ENCODE data around the gene PRIMPOL.
"Not testable (repeated sequence)": the region's sequence is repeated elsewhere in the genome, so short reads cannot be mapped to it uniquely, and the experiment has no call there.

PRIMPOL gene, protein sequence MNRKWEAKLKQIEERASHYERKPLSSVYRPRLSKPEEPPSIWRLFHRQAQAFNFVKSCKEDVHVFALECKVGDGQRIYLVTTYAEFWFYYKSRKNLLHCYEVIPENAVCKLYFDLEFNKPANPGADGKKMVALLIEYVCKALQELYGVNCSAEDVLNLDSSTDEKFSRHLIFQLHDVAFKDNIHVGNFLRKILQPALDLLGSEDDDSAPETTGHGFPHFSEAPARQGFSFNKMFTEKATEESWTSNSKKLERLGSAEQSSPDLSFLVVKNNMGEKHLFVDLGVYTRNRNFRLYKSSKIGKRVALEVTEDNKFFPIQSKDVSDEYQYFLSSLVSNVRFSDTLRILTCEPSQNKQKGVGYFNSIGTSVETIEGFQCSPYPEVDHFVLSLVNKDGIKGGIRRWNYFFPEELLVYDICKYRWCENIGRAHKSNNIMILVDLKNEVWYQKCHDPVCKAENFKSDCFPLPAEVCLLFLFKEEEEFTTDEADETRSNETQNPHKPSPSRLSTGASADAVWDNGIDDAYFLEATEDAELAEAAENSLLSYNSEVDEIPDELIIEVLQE

DNA sequence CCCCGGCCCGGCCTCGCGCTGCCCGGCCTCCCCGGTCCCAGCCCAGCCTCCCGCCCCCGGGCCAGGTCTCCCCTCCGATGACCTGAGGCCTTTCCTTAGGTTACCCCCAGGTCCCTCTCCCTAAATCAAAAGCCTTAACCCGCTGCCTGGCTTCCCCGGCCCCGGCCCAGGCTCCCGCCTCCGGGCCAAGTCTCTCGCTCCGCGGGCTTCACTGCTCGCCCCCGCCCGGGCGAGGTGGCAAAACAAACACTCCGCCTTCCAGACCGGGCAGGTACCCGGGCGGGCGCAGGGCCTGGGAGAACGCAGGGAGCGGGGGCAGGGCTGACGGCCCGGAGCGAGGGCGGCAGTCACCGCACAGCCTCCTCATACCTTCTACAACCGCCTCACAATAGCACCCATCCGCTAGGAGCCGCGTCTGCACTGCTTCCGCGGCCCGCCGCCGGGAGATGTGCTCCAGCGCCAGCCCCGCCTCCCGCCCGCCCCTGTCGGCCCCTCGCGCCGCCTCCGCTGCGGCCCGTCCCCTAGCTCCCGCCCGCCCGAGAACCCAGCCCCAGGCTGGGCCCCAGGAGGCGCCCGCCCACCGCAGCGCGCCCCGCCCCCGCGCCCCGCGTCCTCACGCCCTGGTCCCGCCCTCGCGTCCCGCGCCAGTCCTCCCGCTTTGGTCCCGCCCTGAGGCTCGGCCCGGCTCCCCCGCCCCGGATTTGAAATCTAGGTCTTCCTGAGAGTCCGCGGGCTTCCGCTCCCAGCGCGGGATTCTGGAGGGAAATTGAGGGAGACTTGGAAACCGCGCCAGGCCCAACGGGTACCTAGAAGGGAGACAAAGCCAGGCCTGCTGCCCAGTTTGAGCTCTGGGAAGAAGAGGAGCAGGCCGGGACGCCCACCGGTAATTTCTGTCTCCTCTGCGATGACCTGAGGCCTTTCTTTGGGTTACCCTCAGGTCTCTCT, at the start of gene PRIMPOL, which contains the start of gene CASP3:
TSS of gene PRIMPOL (plus strand) at position 713 of the 945 bp plus-strand sequence. CDS start 7,403 bp downstream, outside the sequence.
TSS of gene CASP3 (minus strand) at position 422 of the 945 bp plus-strand sequence. CDS start 10,994 bp downstream, outside the sequence.
- DNase-seq (ENCODE audit: low read depth in 2 of 2): peak; percentile 89 to 90

DNA sequence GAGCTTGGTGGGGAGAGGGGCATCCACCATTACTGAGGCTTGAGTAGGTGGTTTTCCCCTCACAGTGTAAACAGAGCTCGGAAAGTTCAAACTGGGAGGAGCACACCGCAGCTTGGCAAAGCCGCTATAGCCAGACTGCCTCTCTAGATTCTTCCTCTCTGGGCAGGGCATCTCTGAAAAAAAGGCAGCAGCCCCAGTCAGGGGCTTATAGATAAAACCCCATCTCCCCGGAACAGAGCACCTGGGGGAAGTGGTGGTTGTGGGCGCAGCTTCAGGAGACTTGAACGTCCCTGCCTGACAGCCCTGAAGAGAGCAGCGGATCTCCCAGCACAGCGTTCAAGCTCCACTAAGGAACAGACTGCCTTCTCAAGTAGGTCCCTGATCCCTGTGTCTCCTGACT, 48.6 kb upstream of the PRIMPOL start:
- DNase-seq (ENCODE audit: low read depth in 2 of 2): not testable (repeated sequence)

- not testable (repeated sequence) for DNase-seq (ENCODE audit: low read depth in 2 of 2)
These were observed 46.7 kb upstream of the PRIMPOL start for GRCh38 chr4:184602857-184603256.

DNA sequence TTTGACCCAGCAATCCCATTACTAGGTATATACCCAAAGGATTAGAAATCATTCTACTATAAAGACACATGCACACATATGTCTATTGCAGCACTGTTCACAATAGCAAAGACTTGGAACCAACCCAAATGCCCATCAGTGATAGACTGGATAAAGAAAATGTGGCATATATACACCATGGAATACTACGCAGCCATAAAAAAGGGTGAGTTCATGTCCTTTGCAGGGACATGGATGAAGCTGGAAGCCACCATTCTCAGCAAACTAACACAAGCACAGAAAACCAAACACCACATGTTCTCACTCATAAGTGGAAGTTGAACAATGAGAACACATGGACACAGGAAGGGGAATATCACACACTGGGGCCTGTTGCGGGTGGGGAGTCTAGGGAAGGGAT, 42.1 kb upstream of the PRIMPOL start:
- not testable (repeated sequence) for DNase-seq (ENCODE audit: low read depth in 2 of 2)

DNA sequence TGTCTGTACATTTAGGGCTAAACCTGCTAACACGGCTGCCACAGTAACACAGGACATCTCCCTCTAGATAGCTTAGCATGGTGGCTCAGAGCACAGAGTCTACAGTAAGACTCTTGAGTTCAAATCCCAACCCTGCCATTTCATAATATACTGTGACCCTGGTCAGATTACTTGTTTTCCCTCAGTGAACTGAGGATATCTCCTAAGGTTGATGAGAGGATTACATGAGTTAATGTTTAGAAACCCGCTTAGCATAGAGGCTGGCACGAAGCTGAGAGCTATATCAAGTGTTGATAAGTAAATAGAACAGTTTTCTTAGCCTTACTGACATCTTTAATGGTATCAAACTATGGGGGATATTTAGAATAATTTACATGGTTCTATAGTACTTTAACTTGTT, 37.5 kb upstream of the PRIMPOL start:
- no peak for DNase-seq (ENCODE audit: low read depth in 2 of 2)

DNA sequence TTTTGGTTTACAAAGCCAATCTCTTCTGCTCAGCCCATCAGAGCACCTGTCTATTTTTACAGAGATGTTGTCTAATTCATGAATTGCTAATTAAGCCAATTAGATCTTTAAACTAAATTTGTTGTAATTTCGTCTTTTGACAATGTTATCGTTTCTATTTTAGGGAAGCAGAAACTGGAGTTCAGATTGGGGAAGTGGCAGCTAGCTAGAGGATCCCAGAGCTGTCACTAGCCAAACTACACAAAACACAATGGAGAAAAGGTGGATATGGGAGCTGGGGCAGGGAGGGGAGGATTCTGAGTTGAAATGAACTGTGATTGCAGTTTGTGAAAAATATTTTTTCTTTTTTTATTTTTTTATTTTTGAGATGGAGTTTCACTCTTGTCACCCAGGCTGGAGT, 36.1 kb upstream of the PRIMPOL start:
- DNase-seq (ENCODE audit: low read depth in 2 of 2): no peak

DNA sequence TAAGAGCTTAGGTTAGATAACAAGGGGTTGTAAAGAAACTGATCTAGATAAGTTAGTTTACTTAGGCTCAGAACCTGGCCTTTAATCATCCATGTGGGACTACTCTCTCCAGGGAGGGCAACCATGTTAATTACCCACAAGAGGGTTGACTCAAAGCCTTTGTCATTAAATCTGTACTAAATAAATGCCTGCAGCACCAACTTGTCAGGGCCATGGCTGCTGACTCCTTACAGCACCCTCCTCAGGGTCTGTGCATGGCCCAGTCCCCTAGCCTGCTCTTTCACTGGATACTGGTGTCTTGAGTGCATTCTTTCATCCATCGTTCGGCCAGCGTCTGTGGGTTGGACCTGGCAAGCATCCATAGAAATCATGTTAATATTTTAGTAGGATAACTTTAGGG, 35.0 kb upstream of the PRIMPOL start:
- no peak for DNase-seq (ENCODE audit: low read depth in 2 of 2)

DNA sequence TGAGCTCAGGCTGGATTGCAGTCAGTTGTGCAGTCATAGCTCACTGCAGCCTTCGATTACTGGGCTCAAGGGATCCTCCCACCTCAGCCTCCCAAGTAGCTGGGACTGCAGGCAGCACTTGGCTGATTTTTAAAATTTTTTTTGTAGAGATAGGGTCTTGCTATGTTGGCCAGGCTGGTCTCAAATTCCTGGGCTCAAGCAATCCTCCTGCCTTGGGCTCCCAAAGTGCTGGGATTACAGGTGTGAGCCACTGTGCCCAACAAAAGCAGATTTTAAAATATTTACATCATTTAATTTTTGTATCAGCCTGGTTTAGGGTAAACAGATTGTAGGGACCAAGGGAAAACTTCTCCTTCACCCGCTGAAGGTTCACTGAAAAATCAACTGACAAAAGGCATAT, 33.4 kb upstream of the PRIMPOL start:
- DNase-seq (ENCODE audit: low read depth in 2 of 2): not testable (repeated sequence)

DNA sequence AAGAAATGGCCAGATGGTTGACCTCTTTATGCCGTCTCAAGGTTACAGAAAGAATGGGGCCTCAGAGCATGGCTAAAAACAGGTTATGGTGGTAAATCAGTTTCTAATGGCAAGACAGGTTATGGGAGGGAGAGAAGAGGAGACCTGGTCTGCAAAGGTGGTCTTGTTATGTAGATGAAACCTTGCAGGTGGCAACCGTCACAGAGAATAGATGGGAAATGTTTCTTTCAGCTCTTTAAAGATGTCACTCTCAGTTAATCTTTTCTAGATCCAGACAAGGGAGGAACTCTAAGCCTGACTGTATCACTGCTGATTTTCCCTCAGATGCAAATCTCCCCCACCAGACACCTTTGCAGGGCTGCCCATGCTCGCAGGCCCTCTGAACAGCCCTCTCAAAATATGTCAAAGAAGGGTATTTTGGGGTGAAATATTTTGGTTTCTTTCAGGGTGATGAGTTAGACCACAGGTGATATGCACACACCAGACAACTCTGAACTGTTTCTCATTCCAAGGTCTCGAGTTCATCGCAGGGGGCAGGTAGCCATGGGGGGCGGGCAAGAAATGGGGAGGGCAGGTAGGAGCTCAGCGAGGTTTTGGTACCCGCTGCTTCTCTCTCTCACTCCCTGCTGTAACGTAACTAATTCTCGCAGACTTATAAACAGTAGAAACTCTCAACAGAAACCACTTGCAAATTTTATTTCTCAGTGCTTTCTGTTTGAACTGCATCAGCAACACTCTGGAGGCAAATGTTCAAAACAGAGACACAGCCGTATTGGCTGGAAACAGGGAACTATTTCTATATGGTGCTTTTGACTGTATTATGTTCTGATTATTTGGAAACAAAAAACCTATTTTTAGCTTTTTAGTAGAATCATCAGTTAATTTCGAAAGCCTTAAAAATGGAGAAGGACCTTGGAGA, 32.6 kb upstream of the PRIMPOL start:
- no peak for DNase-seq (ENCODE audit: low read depth in 2 of 2)

GRCh38 chr4:184617600-184618196, 31.8 kb upstream of the PRIMPOL start:
- DNase-seq (ENCODE audit: low read depth in 2 of 2): no peak

DNA sequence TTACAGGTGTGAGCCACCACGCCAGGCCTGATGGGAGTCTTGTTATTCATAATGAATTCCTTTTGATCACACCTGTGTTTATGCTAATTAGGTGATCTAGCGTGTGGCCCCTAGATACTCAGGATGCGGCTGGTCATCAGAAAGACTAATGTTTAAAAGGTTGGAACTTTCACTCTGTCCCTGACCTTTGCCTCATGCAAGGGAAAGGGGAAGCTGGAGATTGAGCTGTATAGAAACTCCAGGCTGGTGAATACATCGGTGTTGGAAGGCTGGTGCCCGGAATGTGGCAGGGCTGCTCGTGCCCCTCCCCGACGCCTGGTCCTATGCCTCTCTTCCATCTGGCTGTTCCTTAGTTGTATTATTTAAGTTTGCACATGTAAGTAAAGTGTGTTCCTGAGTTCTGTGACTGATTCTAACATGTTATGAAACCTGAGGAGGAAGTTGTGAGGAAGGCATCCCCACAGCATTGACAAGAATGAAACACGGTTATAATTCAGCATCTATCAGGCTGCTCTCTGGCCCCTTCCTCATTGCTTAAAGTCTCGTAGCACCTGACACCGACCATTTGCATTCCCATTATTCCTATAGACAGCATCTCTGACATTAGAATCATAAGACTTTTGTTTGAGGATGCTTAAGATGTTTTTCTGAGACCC, 29.2 kb upstream of the PRIMPOL start:
- no peak for DNase-seq (ENCODE audit: low read depth in 2 of 2)

- DNase-seq (ENCODE audit: low read depth in 2 of 2): no peak
These were observed 28.0 kb upstream of the PRIMPOL start for GRCh38 chr4:184621518-184621917.

GRCh38 chr4:184624504-184624903, 25.0 kb upstream of the PRIMPOL start:
- not testable (repeated sequence) for DNase-seq (ENCODE audit: low read depth in 2 of 2)

GRCh38 chr4:184624972-184625554, 24.5 kb upstream of the PRIMPOL start:
- DNase-seq (ENCODE audit: low read depth in 2 of 2): no peak

- DNase-seq (ENCODE audit: low read depth in 2 of 2): not testable (repeated sequence)
These were observed 23.5 kb upstream of the PRIMPOL start for GRCh38 chr4:184625783-184626596.

DNA sequence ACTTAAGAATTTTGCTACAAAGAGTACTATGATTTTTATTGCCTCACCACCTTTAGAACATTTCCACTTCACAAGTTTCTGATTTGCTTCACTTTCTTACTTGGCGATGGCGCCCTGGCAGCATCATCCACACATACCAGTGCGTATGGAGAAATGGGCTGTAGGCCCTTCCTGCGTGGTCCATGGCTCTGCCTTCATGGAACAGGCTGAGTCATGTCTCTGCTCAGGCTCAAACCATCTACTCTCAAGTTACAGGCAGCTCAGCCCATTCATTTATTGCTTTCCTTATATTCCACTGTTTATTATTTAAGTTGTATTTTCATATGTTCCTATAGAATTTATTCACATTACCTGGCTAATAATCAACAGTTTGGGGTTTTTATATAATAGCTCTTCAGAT, 21.4 kb upstream of the PRIMPOL start:
- no peak for DNase-seq (ENCODE audit: low read depth in 2 of 2)

DNA sequence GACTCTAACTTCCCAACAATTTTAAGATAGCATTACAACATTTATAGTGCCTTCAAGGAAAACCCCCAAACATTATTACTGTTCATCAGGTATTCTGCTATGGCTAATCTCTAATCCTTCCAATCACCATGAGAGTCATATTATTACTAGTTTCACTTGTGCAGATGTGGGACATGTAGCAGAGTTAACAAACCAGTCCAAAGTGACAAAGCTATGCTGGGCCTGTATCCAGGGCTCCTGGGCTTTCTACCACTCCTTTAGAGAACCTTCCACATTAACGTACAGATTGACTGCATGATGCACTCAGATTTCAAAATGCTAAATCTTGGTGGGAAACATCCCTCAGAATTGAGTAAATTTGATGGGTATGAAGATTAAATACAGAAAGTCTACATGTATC, 16.7 kb upstream of the PRIMPOL start:
- no peak for DNase-seq (ENCODE audit: low read depth in 2 of 2)

GRCh38 chr4:184635381-184635780, 14.2 kb upstream of the PRIMPOL start:
- no peak for DNase-seq (ENCODE audit: low read depth in 2 of 2)

DNA sequence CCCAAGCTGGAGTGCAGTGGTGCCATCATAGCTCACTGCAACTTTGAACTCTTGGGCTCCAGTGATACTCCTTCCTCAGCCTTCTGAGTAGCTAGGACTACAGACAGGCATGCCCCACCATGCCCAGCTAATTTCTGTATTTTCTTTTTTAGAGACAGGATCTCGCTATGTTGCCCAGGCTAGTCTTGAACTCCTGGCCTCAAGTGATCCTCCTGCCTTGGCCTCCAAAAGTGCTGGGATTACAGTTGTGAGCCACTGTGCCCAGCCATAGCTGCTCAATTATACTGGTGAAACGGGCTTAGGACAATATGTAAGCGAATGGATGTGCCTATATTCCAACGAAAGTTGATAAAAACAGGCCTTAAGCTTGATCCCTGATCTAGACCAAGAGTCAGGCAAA, 13.4 kb upstream of the PRIMPOL start:
- DNase-seq (ENCODE audit: low read depth in 2 of 2): no peak
